SK-N-SH (cell line): ENCODE data around the gene KASH5. TPM values are rescaled to one million over a fixed set of nuclear protein-coding genes. Genes with fewer than 3 reads are reported as not detected.

ENCODE experiments used
- CTCF ChIA-PET: fragments of 300-600, 350-600 bp; formaldehyde crosslinking; extraction: SDS; loops from one replicate; lab custom pipeline; 2021; lab: Yijun Ruan, JAX
- POLR2A ChIA-PET: fragments of 350-600 bp; sonication (Branson Sonifier 250); formaldehyde crosslinking; extraction: SDS; loops from one replicate; lab custom pipeline; 2020; ENCODE audit warnings: antibody characterized with exemption, inconsistent platforms; lab: Yijun Ruan, JAX
- DNase-seq: peaks from one replicate; pipeline ENCODE4 v3.0.0; 2012
- H2AFZ ChIP-seq: fragments of 200-600 bp; sonication (generic); 2 replicates; pipeline ENCODE4 v1.8.1; 2016; ENCODE audit warnings: antibody characterized with exemption, mild to moderate bottlenecking, low read depth
- H3F3A ChIP-seq: fragments of 200-600 bp; sonication (generic); replicated peaks from 2 replicates; pipeline ENCODE3; 2016; ENCODE audit warnings: antibody characterized with exemption, mild to moderate bottlenecking; ENCODE audit not compliant: insufficient read depth
- H3K27ac ChIP-seq, 2 experiments: fragments of 200-500 bp in 1 of 2; fragments of 200-600 bp in 1 of 2; sonication (Bioruptor generic) in 1 of 2; sonication (generic), shearing (Covaris generic) in 1 of 2; 2 replicates each; pipeline versions ENCODE4 v1.5.1 to v1.6.1; 2014 to 2016; ENCODE audit warnings: low read depth in 2 of 2, inconsistent platforms in 1 of 2, low read length in 1 of 2, mild to moderate bottlenecking in 1 of 2, mixed read lengths in 1 of 2
- H3K27me3 ChIP-seq: fragments of 200-600 bp; sonication (generic), shearing (Covaris generic); 2 replicates; pipeline ENCODE4 v1.6.1; 2016; ENCODE audit warnings: mixed run types; ENCODE audit not compliant: insufficient read depth
- H3K36me3 ChIP-seq, 2 experiments: fragments of 200-500 bp in 1 of 2; fragments of 200-600 bp in 1 of 2; sonication (Bioruptor generic) in 1 of 2; sonication (generic) in 1 of 2; replicated peaks in 1 of 2; 2 replicates each; pipeline versions ENCODE3 to v1.5.1; 2014 to 2016; ENCODE audit warnings: low read length in 1 of 2, mild to moderate bottlenecking in 1 of 2; ENCODE audit not compliant: insufficient read depth in 2 of 2, control insufficient read depth in 1 of 2
- H3K4me1 ChIP-seq, 2 experiments: fragments of 200-500 bp in 1 of 2; fragments of 200-600 bp in 1 of 2; sonication (Bioruptor generic) in 1 of 2; sonication (generic), shearing (Covaris generic) in 1 of 2; 2 replicates each; pipeline versions ENCODE4 v1.5.1 to v1.6.1; 2014 to 2016; ENCODE audit warnings: low read depth in 1 of 2, low read length in 1 of 2, mixed run types in 1 of 2; ENCODE audit not compliant: insufficient read depth in 2 of 2, control insufficient read depth in 1 of 2
- H3K4me2 ChIP-seq: fragments of 200-600 bp; sonication (generic), shearing (Covaris generic); 2 replicates; pipeline ENCODE4 v1.6.1; 2017; ENCODE audit warnings: mixed run types
- H3K4me3 ChIP-seq, 2 experiments: fragments of 200-500 bp in 1 of 2; fragments of 200-600 bp in 1 of 2; sonication (Bioruptor generic) in 1 of 2; sonication (generic), shearing (Covaris generic) in 1 of 2; 2 replicates each; pipeline versions ENCODE4 v1.5.1 to v1.8.1; 2014 to 2016; ENCODE audit warnings: low read depth in 2 of 2, inconsistent platforms in 1 of 2, low read length in 1 of 2, mild to moderate bottlenecking in 1 of 2, mixed read lengths in 1 of 2, moderate library complexity in 1 of 2
- H3K79me2 ChIP-seq: fragments of 200-600 bp; sonication (generic); 2 replicates; pipeline ENCODE4 v1.8.1; 2017; ENCODE audit warnings: mild to moderate bottlenecking; ENCODE audit not compliant: insufficient read depth
- H3K9ac ChIP-seq: fragments of 200-600 bp; sonication (generic); 2 replicates; pipeline ENCODE4 v1.6.1; 2017; ENCODE audit warnings: mixed run types
- H3K9me2 ChIP-seq: fragments of 200-600 bp; sonication (generic); 2 replicates; pipeline ENCODE4 v1.6.1; 2017; ENCODE audit warnings: mixed run types
- H3K9me3 ChIP-seq: fragments of 200-600 bp; sonication (generic); 2 replicates; pipeline ENCODE4 v1.6.1; 2017; ENCODE audit warnings: mixed run types, mild to moderate bottlenecking, moderate library complexity
- H4K20me1 ChIP-seq: fragments of 200-600 bp; sonication (generic); 2 replicates; pipeline ENCODE4 v1.6.1; 2017; ENCODE audit warnings: mild to moderate bottlenecking, mixed run types; ENCODE audit not compliant: insufficient read depth
- CHD2 ChIP-seq: fragments of 150-350 bp; IDR thresholded peaks from 2 replicates; pipeline ENCODE4 v1.6.1; 2018; ENCODE audit warnings: low read length; ENCODE audit not compliant: partially characterized antibody
- EZH2phosphoT487 ChIP-seq: fragments of 200-600 bp; sonication (generic); IDR thresholded peaks from 2 replicates; pipeline ENCODE4 v1.6.1; 2017; ENCODE audit warnings: low read depth, mixed run types, mild to moderate bottlenecking, antibody characterized with exemption, moderate library complexity, borderline replicate concordance
- FOSL2 ChIP-seq: IDR thresholded peaks from 2 replicates; pipeline ENCODE4 v1.4.0; 2012; ENCODE audit warnings: low read depth, mild to moderate bottlenecking, moderate library complexity, borderline replicate concordance
- FOXM1 ChIP-seq: IDR thresholded peaks from 2 replicates; pipeline ENCODE4 v1.4.0; 2012; ENCODE audit warnings: low read depth, mild to moderate bottlenecking
- GATA2 ChIP-seq: sonication (generic); formaldehyde crosslinking; IDR thresholded peaks from 2 replicates; pipeline ENCODE4 v1.5.0; 2020; ENCODE audit warnings: mild to moderate bottlenecking, missing genetic modification reagents
- JUND ChIP-seq: IDR thresholded peaks from 2 replicates; pipeline ENCODE4 v1.4.0; 2012
- MEF2A ChIP-seq: IDR thresholded peaks from 2 replicates; pipeline ENCODE4 v1.4.0; 2012; ENCODE audit warnings: low read depth, borderline replicate concordance
- RAD21 ChIP-seq: IDR thresholded peaks from 2 replicates; pipeline ENCODE4 v1.6.1; 2012; ENCODE audit warnings: mild to moderate bottlenecking, low read length
- SMC3 ChIP-seq: IDR thresholded peaks from 2 replicates; pipeline ENCODE4 v1.6.1; 2012; ENCODE audit warnings: low read depth, low read length, improper control_type of control experiment
- TEAD4 ChIP-seq: IDR thresholded peaks from 2 replicates; pipeline ENCODE4 v1.4.0; 2012; ENCODE audit warnings: mild to moderate bottlenecking, borderline replicate concordance; ENCODE audit not compliant: insufficient read depth
- WGBS: methylation state at CpG from one replicate; pipeline ENCODE4 v1.1.6; 2017; ENCODE audit warnings: low lambda C conversion rate; 5-methylcytosine and 5-hydroxymethylcytosine counted together
- polyA plus RNA-seq, 3 experiments: library from polyadenylated mRNA; depleted of rRNA; stranded (reverse); fragments of >200 nt; gene quantifications; 2 replicates each; pipeline ENCODE4 v1.2.3, GENCODE V29; 2012
- TF ChIP-seq, protein P1 (sequence below): IDR thresholded peaks from 2 replicates; pipeline ENCODE4 v1.4.0; 2012; ENCODE audit warnings: low read depth, borderline replicate concordance
- TF ChIP-seq, protein P2 (sequence below): fragments of 200-600 bp; sonication (generic); IDR thresholded peaks from 2 replicates; pipeline ENCODE4 v1.6.1; 2017; ENCODE audit warnings: antibody characterized with exemption, mild to moderate bottlenecking, moderate library complexity
- TF ChIP-seq, protein P3 (sequence below): IDR thresholded peaks from 2 replicates; pipeline ENCODE4 v1.4.0; 2012; ENCODE audit warnings: low read depth
- TF ChIP-seq, protein P4 (sequence below): IDR thresholded peaks from 2 replicates; pipeline ENCODE4 v1.6.1; 2012; ENCODE audit warnings: mild to moderate bottlenecking, low read depth, low read length, moderate library complexity

KASH5 gene
- polyA plus RNA-seq, 1 of the 3 experiments (the other 2 are of a cell fraction), result 0.20 TPM

DNA sequence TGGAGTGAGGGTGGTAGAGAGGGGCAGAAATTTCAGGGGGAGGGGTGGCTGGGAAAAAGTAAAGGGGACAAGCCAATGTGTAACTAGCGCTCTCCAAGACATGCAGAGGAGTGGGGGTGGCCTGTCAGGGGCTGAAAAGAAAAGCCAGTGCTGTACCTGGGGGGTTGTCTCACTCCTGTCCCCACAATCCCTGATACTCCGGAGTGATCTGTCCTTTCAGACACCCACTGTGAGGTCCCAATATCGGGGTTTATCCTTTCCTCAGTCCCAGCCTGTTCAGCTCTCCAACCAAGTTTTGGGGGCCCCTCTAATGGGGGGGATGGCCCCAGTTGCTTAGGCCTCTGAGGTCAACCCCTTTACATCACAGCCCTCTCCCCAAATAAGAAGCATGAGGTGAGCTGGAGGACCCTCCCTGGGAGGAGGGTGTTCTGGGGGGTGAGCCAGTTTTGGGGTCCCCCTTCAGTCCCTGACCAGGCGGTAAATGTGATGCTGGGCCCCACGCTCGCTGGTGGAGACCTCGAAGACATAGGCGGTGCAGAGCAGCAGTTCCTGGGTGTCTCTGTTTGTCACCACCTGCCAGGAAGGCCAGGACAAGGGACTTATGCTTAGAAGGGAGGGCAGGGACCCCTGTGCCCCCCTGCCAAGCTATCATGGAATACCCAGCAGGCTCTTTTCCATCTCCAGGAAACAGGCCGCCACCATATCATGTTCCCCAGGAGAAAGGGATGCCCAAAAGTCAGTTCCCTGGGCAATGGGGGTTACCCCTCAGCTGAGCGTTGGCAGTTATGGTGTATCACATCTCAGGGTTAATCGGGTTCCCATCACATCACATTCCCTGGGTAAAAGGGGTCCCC is 47.0 kb upstream of the KASH5 start:
- Histone ChIP-seq H3K27ac (no peak overlapping the region), H3K79me2 (no peaks in the 10 kb centered on the region), H4K20me1 (peaks cover 2% of the 10 kb centered on the region; the same call in 1 of the 2 replicates), H3K4me3 (no peak overlapping the region), H3K36me3 (peaks cover 23 to 28% of the 10 kb centered on the region in 2 experiments), H2AFZ (no peak overlapping the region), H3K27me3 (no peaks in the 10 kb centered on the region), H3K4me1 (peaks cover 0 to 6% of the 10 kb centered on the region in 2 experiments; a peak in 1 of 4 replicates), H3K9ac (no peak overlapping the region), H3F3A (no peaks in the 10 kb centered on the region), H3K9me3 (no peaks in the 10 kb centered on the region), H3K4me2 (no peak overlapping the region), H3K9me2 (no peaks in the 10 kb centered on the region)
- TF ChIP-seq JUND (no peak), MEF2A (no peak), CHD2 (no peak)
- 85% methylated on average over 5 of the region's 11 CpGs for WGBS
- no peak for DNase-seq
- POLR2A ChIA-PET, result no interaction called here
- CTCF ChIA-PET, result no interaction called here

DNA sequence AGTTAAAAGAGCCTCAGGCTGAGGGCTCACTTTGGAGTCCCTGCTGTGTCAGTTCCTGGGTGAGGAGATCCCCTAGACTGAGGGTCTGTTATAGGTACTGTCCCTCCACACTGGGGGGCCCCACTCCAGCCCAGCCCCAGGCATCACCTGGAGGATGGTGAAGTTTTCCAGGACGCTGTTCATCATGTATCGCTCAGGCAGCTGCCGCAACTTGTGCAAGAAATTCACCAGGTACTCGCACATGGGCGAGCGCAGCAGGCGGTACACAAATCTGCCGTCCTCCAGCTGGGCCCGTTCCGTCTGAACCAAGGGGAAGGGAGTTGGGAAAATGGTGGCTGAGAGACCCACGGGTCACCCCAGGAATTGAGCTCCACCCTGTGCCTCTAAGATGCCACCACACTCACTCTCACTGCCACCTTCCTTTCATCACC is 45.7 kb upstream of the KASH5 start:
- no peak overlapping the region for H2AFZ ChIP-seq
- no peak for TF ChIP-seq SMC3
- TF ChIP-seq, protein P1, sequence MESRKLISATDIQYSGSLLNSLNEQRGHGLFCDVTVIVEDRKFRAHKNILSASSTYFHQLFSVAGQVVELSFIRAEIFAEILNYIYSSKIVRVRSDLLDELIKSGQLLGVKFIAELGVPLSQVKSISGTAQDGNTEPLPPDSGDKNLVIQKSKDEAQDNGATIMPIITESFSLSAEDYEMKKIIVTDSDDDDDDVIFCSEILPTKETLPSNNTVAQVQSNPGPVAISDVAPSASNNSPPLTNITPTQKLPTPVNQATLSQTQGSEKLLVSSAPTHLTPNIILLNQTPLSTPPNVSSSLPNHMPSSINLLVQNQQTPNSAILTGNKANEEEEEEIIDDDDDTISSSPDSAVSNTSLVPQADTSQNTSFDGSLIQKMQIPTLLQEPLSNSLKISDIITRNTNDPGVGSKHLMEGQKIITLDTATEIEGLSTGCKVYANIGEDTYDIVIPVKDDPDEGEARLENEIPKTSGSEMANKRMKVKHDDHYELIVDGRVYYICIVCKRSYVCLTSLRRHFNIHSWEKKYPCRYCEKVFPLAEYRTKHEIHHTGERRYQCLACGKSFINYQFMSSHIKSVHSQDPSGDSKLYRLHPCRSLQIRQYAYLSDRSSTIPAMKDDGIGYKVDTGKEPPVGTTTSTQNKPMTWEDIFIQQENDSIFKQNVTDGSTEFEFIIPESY, result no peak
- TF ChIP-seq CHD2, result no peak
- TF ChIP-seq, protein P2, sequence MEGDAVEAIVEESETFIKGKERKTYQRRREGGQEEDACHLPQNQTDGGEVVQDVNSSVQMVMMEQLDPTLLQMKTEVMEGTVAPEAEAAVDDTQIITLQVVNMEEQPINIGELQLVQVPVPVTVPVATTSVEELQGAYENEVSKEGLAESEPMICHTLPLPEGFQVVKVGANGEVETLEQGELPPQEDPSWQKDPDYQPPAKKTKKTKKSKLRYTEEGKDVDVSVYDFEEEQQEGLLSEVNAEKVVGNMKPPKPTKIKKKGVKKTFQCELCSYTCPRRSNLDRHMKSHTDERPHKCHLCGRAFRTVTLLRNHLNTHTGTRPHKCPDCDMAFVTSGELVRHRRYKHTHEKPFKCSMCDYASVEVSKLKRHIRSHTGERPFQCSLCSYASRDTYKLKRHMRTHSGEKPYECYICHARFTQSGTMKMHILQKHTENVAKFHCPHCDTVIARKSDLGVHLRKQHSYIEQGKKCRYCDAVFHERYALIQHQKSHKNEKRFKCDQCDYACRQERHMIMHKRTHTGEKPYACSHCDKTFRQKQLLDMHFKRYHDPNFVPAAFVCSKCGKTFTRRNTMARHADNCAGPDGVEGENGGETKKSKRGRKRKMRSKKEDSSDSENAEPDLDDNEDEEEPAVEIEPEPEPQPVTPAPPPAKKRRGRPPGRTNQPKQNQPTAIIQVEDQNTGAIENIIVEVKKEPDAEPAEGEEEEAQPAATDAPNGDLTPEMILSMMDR, result no peak
- TF ChIP-seq, protein P3, sequence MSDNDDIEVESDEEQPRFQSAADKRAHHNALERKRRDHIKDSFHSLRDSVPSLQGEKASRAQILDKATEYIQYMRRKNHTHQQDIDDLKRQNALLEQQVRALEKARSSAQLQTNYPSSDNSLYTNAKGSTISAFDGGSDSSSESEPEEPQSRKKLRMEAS, result no peak
- TF ChIP-seq RAD21, result no peak
- no peak for TF ChIP-seq FOXM1
- TF ChIP-seq TEAD4, result no peak
- no peak for TF ChIP-seq FOSL2
- TF ChIP-seq, protein P4, sequence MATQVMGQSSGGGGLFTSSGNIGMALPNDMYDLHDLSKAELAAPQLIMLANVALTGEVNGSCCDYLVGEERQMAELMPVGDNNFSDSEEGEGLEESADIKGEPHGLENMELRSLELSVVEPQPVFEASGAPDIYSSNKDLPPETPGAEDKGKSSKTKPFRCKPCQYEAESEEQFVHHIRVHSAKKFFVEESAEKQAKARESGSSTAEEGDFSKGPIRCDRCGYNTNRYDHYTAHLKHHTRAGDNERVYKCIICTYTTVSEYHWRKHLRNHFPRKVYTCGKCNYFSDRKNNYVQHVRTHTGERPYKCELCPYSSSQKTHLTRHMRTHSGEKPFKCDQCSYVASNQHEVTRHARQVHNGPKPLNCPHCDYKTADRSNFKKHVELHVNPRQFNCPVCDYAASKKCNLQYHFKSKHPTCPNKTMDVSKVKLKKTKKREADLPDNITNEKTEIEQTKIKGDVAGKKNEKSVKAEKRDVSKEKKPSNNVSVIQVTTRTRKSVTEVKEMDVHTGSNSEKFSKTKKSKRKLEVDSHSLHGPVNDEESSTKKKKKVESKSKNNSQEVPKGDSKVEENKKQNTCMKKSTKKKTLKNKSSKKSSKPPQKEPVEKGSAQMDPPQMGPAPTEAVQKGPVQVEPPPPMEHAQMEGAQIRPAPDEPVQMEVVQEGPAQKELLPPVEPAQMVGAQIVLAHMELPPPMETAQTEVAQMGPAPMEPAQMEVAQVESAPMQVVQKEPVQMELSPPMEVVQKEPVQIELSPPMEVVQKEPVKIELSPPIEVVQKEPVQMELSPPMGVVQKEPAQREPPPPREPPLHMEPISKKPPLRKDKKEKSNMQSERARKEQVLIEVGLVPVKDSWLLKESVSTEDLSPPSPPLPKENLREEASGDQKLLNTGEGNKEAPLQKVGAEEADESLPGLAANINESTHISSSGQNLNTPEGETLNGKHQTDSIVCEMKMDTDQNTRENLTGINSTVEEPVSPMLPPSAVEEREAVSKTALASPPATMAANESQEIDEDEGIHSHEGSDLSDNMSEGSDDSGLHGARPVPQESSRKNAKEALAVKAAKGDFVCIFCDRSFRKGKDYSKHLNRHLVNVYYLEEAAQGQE, result no peak
- TF ChIP-seq EZH2phosphoT487, result no peak
- TF ChIP-seq GATA2, result no peak
- no peak for DNase-seq
- no peaks in the 10 kb centered on the region for H4K20me1 ChIP-seq
- no peaks in the 10 kb centered on the region for H3F3A ChIP-seq
- H3K79me2 ChIP-seq, result no peaks in the 10 kb centered on the region
- peaks cover 31 to 37% of the 10 kb centered on the region in 2 experiments for H3K36me3 ChIP-seq
- no peak overlapping the region for H3K9ac ChIP-seq
- no peaks in the 10 kb centered on the region for H3K9me2 ChIP-seq
- no peak overlapping the region for H3K4me2 ChIP-seq
- H3K27me3 ChIP-seq, result no peaks in the 10 kb centered on the region
- no peak overlapping the region for H3K27ac ChIP-seq
- ChIA-PET CTCF (no interaction called here), POLR2A (no interaction called here)
- H3K4me3 ChIP-seq, result no peak overlapping the region
- H3K9me3 ChIP-seq, result no peaks in the 10 kb centered on the region
- H3K4me1 ChIP-seq, result peaks cover 0 to 6% of the 10 kb centered on the region in 2 experiments; a peak in 1 of 4 replicates
- WGBS, result 86% methylated on average over 11 of the region's 11 CpGs
